SK-N-SH (cell line): ENCODE results near the gene SLC16A13. TPM values are rescaled to one million over a fixed set of nuclear protein-coding genes. Genes with fewer than 3 reads are reported as not detected.
"Not testable (repeated sequence)": the region's sequence is repeated elsewhere in the genome, so short reads cannot be mapped to it uniquely, and the experiment has no call there.

ENCODE experiments used
- CTCF ChIA-PET: fragments of 300-600, 350-600 bp; formaldehyde crosslinking; extraction: SDS; loops from one replicate; lab custom pipeline; 2021; lab: Yijun Ruan, JAX
- POLR2A ChIA-PET: fragments of 350-600 bp; sonication (Branson Sonifier 250); formaldehyde crosslinking; extraction: SDS; loops from one replicate; lab custom pipeline; 2020; ENCODE audit warnings: antibody characterized with exemption, inconsistent platforms; lab: Yijun Ruan, JAX
- DNase-seq: peaks from one replicate; pipeline ENCODE4 v3.0.0; 2012
- H2AFZ ChIP-seq: fragments of 200-600 bp; sonication (generic); 2 replicates; pipeline ENCODE4 v1.8.1; 2016; ENCODE audit warnings: antibody characterized with exemption, mild to moderate bottlenecking, low read depth
- H3F3A ChIP-seq: fragments of 200-600 bp; sonication (generic); replicated peaks from 2 replicates; pipeline ENCODE3; 2016; ENCODE audit warnings: antibody characterized with exemption, mild to moderate bottlenecking; ENCODE audit not compliant: insufficient read depth
- H3K27ac ChIP-seq, 2 experiments: fragments of 200-500 bp in 1 of 2; fragments of 200-600 bp in 1 of 2; sonication (Bioruptor generic) in 1 of 2; sonication (generic), shearing (Covaris generic) in 1 of 2; 2 replicates each; pipeline versions ENCODE4 v1.5.1 to v1.6.1; 2014 to 2016; ENCODE audit warnings: low read depth in 2 of 2, inconsistent platforms in 1 of 2, low read length in 1 of 2, mild to moderate bottlenecking in 1 of 2, mixed read lengths in 1 of 2
- H3K27me3 ChIP-seq: fragments of 200-600 bp; sonication (generic), shearing (Covaris generic); 2 replicates; pipeline ENCODE4 v1.6.1; 2016; ENCODE audit warnings: mixed run types; ENCODE audit not compliant: insufficient read depth
- H3K36me3 ChIP-seq, 2 experiments: fragments of 200-500 bp in 1 of 2; fragments of 200-600 bp in 1 of 2; sonication (Bioruptor generic) in 1 of 2; sonication (generic) in 1 of 2; replicated peaks in 1 of 2; 2 replicates each; pipeline versions ENCODE3 to v1.5.1; 2014 to 2016; ENCODE audit warnings: low read length in 1 of 2, mild to moderate bottlenecking in 1 of 2; ENCODE audit not compliant: insufficient read depth in 2 of 2, control insufficient read depth in 1 of 2
- H3K4me1 ChIP-seq, 2 experiments: fragments of 200-500 bp in 1 of 2; fragments of 200-600 bp in 1 of 2; sonication (Bioruptor generic) in 1 of 2; sonication (generic), shearing (Covaris generic) in 1 of 2; 2 replicates each; pipeline versions ENCODE4 v1.5.1 to v1.6.1; 2014 to 2016; ENCODE audit warnings: low read depth in 1 of 2, low read length in 1 of 2, mixed run types in 1 of 2; ENCODE audit not compliant: insufficient read depth in 2 of 2, control insufficient read depth in 1 of 2
- H3K4me2 ChIP-seq: fragments of 200-600 bp; sonication (generic), shearing (Covaris generic); 2 replicates; pipeline ENCODE4 v1.6.1; 2017; ENCODE audit warnings: mixed run types
- H3K4me3 ChIP-seq, 2 experiments: fragments of 200-500 bp in 1 of 2; fragments of 200-600 bp in 1 of 2; sonication (Bioruptor generic) in 1 of 2; sonication (generic), shearing (Covaris generic) in 1 of 2; 2 replicates each; pipeline versions ENCODE4 v1.5.1 to v1.8.1; 2014 to 2016; ENCODE audit warnings: low read depth in 2 of 2, inconsistent platforms in 1 of 2, low read length in 1 of 2, mild to moderate bottlenecking in 1 of 2, mixed read lengths in 1 of 2, moderate library complexity in 1 of 2
- H3K79me2 ChIP-seq: fragments of 200-600 bp; sonication (generic); 2 replicates; pipeline ENCODE4 v1.8.1; 2017; ENCODE audit warnings: mild to moderate bottlenecking; ENCODE audit not compliant: insufficient read depth
- H3K9ac ChIP-seq: fragments of 200-600 bp; sonication (generic); 2 replicates; pipeline ENCODE4 v1.6.1; 2017; ENCODE audit warnings: mixed run types
- H3K9me2 ChIP-seq: fragments of 200-600 bp; sonication (generic); 2 replicates; pipeline ENCODE4 v1.6.1; 2017; ENCODE audit warnings: mixed run types
- H3K9me3 ChIP-seq: fragments of 200-600 bp; sonication (generic); 2 replicates; pipeline ENCODE4 v1.6.1; 2017; ENCODE audit warnings: mixed run types, mild to moderate bottlenecking, moderate library complexity
- H4K20me1 ChIP-seq: fragments of 200-600 bp; sonication (generic); 2 replicates; pipeline ENCODE4 v1.6.1; 2017; ENCODE audit warnings: mild to moderate bottlenecking, mixed run types; ENCODE audit not compliant: insufficient read depth
- CHD2 ChIP-seq: fragments of 150-350 bp; IDR thresholded peaks from 2 replicates; pipeline ENCODE4 v1.6.1; 2018; ENCODE audit warnings: low read length; ENCODE audit not compliant: partially characterized antibody
- ELF1 ChIP-seq: IDR thresholded peaks from 2 replicates; pipeline ENCODE4 v1.4.0; 2012
- EP300 ChIP-seq, 2 experiments: IDR thresholded peaks; 2 replicates each; pipeline versions ENCODE4 v1.4.0 to v1.6.1; 2012; ENCODE audit warnings: borderline replicate concordance in 1 of 2, low read depth in 1 of 2, low read length in 1 of 2
- FOSL2 ChIP-seq: IDR thresholded peaks from 2 replicates; pipeline ENCODE4 v1.4.0; 2012; ENCODE audit warnings: low read depth, mild to moderate bottlenecking, moderate library complexity, borderline replicate concordance
- FOXJ3 ChIP-seq: sonication (generic); formaldehyde crosslinking; IDR thresholded peaks from 2 replicates; pipeline ENCODE4 v1.5.1; 2020; ENCODE audit warnings: mild to moderate bottlenecking, missing genetic modification reagents
- FOXM1 ChIP-seq: IDR thresholded peaks from 2 replicates; pipeline ENCODE4 v1.4.0; 2012; ENCODE audit warnings: low read depth, mild to moderate bottlenecking
- GABPA ChIP-seq: IDR thresholded peaks from 2 replicates; pipeline ENCODE4 v1.4.0; 2012; ENCODE audit warnings: low read depth, mild to moderate bottlenecking
- JUND ChIP-seq: IDR thresholded peaks from 2 replicates; pipeline ENCODE4 v1.4.0; 2012
- MEF2A ChIP-seq: IDR thresholded peaks from 2 replicates; pipeline ENCODE4 v1.4.0; 2012; ENCODE audit warnings: low read depth, borderline replicate concordance
- POLR2AphosphoS5 ChIP-seq: IDR thresholded peaks from 2 replicates; pipeline ENCODE4 v1.6.1; 2012; ENCODE audit warnings: low read depth, low read length
- RAD21 ChIP-seq: IDR thresholded peaks from 2 replicates; pipeline ENCODE4 v1.6.1; 2012; ENCODE audit warnings: mild to moderate bottlenecking, low read length
- RFX5 ChIP-seq: IDR thresholded peaks from 2 replicates; pipeline ENCODE4 v1.6.1; 2012; ENCODE audit warnings: mild to moderate bottlenecking, improper control_type of control experiment, low read length
- RXRA ChIP-seq: IDR thresholded peaks from 2 replicates; pipeline ENCODE4 v1.4.0; 2012; ENCODE audit warnings: low read depth, mild to moderate bottlenecking, borderline replicate concordance
- SIN3A ChIP-seq: IDR thresholded peaks from 2 replicates; pipeline ENCODE4 v1.6.1; 2012; ENCODE audit warnings: low read depth, mild to moderate bottlenecking, low read length, moderate library complexity, borderline replicate concordance
- SMC3 ChIP-seq: IDR thresholded peaks from 2 replicates; pipeline ENCODE4 v1.6.1; 2012; ENCODE audit warnings: low read depth, low read length, improper control_type of control experiment
- YY1 ChIP-seq: IDR thresholded peaks from 2 replicates; pipeline ENCODE4 v1.4.0; 2012; ENCODE audit warnings: low read depth, mild to moderate bottlenecking
- WGBS: methylation state at CpG from one replicate; pipeline ENCODE4 v1.1.6; 2017; ENCODE audit warnings: low lambda C conversion rate; 5-methylcytosine and 5-hydroxymethylcytosine counted together
- polyA plus RNA-seq, 3 experiments: library from polyadenylated mRNA; depleted of rRNA; stranded (reverse); fragments of >200 nt; gene quantifications; 2 replicates each; pipeline ENCODE4 v1.2.3, GENCODE V29; 2012
- TF ChIP-seq, protein P1 (sequence below): IDR thresholded peaks from 2 replicates; pipeline ENCODE4 v1.4.0; 2012; ENCODE audit warnings: low read depth, borderline replicate concordance
- TF ChIP-seq, protein P2 (sequence below): IDR thresholded peaks from 2 replicates; pipeline ENCODE4 v1.4.0; 2012; ENCODE audit warnings: low read depth
- TF ChIP-seq, protein P3 (sequence below): IDR thresholded peaks from 2 replicates; pipeline ENCODE4; 2012
- TF ChIP-seq, protein P4 (sequence below): IDR thresholded peaks from 2 replicates; pipeline ENCODE4 v1.6.1; 2012; ENCODE audit warnings: mild to moderate bottlenecking, low read depth, low read length, moderate library complexity
- TF ChIP-seq, protein P5 (sequence below): fragments of 150-350 bp; IDR thresholded peaks from 2 replicates; pipeline ENCODE4 v1.6.1; 2017; ENCODE audit warnings: antibody characterized with exemption, low read length, low read depth, borderline replicate concordance

The SLC16A13 gene
- polyA plus RNA-seq, 1 of the 3 experiments (the other 2 are of a cell fraction), result 3.9 TPM

DNA sequence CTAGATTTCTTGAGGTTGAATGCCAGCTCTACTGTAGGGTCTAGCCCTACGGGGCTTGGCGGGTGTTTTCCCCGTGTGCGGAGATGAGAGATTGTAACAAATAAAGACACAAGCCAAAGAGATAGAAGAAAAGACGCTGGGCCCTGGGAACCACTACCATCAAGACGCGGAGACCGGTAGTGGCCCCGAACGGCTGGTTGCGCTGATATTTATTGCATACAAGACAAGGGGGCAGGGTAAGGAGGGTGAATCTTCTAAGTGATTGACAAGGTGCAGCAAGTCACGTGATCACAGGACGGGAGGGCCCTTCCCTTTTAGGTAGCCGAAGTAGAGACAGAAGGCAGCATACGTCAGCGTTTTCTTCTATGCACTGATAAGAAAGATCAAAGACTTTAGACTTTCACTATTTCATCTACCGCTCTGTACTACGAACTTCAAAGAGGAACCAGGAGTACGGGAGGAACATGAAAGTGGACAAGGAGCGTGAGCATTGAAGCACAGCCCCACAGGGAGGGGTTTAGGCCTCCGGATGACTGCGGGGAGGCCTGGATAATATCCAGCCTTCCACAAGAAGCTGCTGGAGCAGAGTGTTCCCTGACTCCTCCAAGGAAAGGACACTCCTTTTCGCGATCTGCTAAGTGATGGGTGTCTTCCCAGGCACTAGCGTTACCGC is 11.0 kb downstream of the SLC16A13 start:
- not testable (repeated sequence) for H4K20me1 ChIP-seq, H3K27ac ChIP-seq, H3K4me3 ChIP-seq, H3K9ac ChIP-seq, H3K36me3 ChIP-seq, H3K79me2 ChIP-seq, H3K9me2 ChIP-seq, DNase-seq, H3F3A ChIP-seq, H3K9me3 ChIP-seq, H2AFZ ChIP-seq
- ChIA-PET CTCF (interaction anchor here (1.2 to 20.1 kb wide), 29 partner anchors 11 to 302 kb away, joined by 3 to 502 read pairs (median 8); partner anchors contain the start of genes ASGR1, ASGR2, BCL6B and SLC16A13), POLR2A (interaction anchor here (1.0 kb wide), 1 partner anchor 11 kb away, joined by 7 read pairs; the partner anchor contains the start of gene SLC16A13)
- 39% methylated on average over 26 of the region's 26 CpGs for WGBS
- Histone ChIP-seq H3K4me1 (peaks cover 0 to 22% of the 10 kb centered on the region in 2 experiments; a peak in 1 of 4 replicates), H3K27me3 (peaks cover 31% of the 10 kb centered on the region; the same call in 1 of the 2 replicates), H3K4me2 (peak overlapping the region; percentile 71; the same call in 1 of the 2 replicates)
- TF ChIP-seq, protein P1, sequence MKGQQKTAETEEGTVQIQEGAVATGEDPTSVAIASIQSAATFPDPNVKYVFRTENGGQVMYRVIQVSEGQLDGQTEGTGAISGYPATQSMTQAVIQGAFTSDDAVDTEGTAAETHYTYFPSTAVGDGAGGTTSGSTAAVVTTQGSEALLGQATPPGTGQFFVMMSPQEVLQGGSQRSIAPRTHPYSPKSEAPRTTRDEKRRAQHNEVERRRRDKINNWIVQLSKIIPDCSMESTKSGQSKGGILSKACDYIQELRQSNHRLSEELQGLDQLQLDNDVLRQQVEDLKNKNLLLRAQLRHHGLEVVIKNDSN, result 0 out of 2 replicates have a peak, but pooled peaks have one; percentile 13

DNA sequence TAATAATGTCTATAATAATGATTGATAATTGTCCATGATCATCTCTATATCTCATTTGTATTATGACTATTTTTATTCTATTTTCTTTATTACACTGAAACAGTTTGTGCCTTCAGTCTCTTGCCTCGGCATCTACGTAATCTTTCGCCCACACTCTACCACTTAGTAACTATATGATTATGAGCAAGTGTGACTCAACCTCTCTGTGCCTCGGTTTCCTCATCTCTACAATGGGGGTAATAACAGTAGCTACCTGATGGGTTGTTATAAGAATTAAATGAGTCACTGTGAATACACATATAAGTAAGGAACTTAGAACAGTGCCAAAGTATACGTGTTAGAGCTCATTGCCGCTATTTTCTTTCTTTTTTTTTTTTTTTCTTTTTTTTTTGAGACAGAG is 11.8 kb downstream of the SLC16A13 start:
- DNase-seq, result no peak
- Histone ChIP-seq H2AFZ (no peak overlapping the region), H3K27me3 (peaks cover 31% of the 10 kb centered on the region; the same call in 1 of the 2 replicates), H4K20me1 (no peaks in the 10 kb centered on the region), H3K27ac (no peak overlapping the region), H3F3A (peaks cover 4% of the 10 kb centered on the region), H3K36me3 (no peaks in the 10 kb centered on the region), H3K9ac (no peak overlapping the region), H3K4me3 (no peak overlapping the region), H3K9me2 (no peaks in the 10 kb centered on the region), H3K4me2 (no peak overlapping the region), H3K9me3 (no peaks in the 10 kb centered on the region), H3K79me2 (no peaks in the 10 kb centered on the region), H3K4me1 (peaks cover 0 to 20% of the 10 kb centered on the region in 2 experiments; a peak in 1 of 4 replicates)
- CTCF ChIA-PET, result interaction anchor here (5.1 to 20.1 kb wide), 3 partner anchors 93 to 249 kb away, joined by 41 to 502 read pairs (median 217); partner anchors contain the start of gene ASGR1
- WGBS, result 73% methylated on average over 6 of the region's 6 CpGs
- POLR2A ChIA-PET, result interaction anchor here (1.0 kb wide), 1 partner anchor 333 kb away, joined by 3 read pairs; no protein-coding TSS in a partner anchor
- no peak for TF ChIP-seq RXRA
- TF ChIP-seq RFX5, result no peak
- TF ChIP-seq, protein P2, sequence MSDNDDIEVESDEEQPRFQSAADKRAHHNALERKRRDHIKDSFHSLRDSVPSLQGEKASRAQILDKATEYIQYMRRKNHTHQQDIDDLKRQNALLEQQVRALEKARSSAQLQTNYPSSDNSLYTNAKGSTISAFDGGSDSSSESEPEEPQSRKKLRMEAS, result no peak
- no peak for TF ChIP-seq POLR2AphosphoS5
- TF ChIP-seq, protein P3, sequence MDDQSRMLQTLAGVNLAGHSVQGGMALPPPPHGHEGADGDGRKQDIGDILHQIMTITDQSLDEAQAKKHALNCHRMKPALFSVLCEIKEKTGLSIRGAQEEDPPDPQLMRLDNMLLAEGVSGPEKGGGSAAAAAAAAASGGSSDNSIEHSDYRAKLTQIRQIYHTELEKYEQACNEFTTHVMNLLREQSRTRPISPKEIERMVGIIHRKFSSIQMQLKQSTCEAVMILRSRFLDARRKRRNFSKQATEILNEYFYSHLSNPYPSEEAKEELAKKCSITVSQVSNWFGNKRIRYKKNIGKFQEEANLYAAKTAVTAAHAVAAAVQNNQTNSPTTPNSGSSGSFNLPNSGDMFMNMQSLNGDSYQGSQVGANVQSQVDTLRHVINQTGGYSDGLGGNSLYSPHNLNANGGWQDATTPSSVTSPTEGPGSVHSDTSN, result no peak
- TF ChIP-seq FOXM1, result no peak
- TF ChIP-seq RAD21, result no peak
- TF ChIP-seq SMC3, result no peak
- TF ChIP-seq SIN3A, result no peak
- no peak for TF ChIP-seq ELF1
- no peak for TF ChIP-seq GABPA
- no peak for TF ChIP-seq JUND
- TF ChIP-seq EP300 (IDR thresholded peaks at IDR 0.05; ENCODE audit: borderline replicate concordance in 1 of 2, low read depth in 1 of 2, low read length in 1 of 2), result no peak
- no peak for TF ChIP-seq CHD2
- TF ChIP-seq FOXJ3 (CRISPR knock-in tag), result no peak
- TF ChIP-seq, protein P4, sequence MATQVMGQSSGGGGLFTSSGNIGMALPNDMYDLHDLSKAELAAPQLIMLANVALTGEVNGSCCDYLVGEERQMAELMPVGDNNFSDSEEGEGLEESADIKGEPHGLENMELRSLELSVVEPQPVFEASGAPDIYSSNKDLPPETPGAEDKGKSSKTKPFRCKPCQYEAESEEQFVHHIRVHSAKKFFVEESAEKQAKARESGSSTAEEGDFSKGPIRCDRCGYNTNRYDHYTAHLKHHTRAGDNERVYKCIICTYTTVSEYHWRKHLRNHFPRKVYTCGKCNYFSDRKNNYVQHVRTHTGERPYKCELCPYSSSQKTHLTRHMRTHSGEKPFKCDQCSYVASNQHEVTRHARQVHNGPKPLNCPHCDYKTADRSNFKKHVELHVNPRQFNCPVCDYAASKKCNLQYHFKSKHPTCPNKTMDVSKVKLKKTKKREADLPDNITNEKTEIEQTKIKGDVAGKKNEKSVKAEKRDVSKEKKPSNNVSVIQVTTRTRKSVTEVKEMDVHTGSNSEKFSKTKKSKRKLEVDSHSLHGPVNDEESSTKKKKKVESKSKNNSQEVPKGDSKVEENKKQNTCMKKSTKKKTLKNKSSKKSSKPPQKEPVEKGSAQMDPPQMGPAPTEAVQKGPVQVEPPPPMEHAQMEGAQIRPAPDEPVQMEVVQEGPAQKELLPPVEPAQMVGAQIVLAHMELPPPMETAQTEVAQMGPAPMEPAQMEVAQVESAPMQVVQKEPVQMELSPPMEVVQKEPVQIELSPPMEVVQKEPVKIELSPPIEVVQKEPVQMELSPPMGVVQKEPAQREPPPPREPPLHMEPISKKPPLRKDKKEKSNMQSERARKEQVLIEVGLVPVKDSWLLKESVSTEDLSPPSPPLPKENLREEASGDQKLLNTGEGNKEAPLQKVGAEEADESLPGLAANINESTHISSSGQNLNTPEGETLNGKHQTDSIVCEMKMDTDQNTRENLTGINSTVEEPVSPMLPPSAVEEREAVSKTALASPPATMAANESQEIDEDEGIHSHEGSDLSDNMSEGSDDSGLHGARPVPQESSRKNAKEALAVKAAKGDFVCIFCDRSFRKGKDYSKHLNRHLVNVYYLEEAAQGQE, result no peak
- no peak for TF ChIP-seq FOSL2
- no peak for TF ChIP-seq YY1
- TF ChIP-seq, protein P5, sequence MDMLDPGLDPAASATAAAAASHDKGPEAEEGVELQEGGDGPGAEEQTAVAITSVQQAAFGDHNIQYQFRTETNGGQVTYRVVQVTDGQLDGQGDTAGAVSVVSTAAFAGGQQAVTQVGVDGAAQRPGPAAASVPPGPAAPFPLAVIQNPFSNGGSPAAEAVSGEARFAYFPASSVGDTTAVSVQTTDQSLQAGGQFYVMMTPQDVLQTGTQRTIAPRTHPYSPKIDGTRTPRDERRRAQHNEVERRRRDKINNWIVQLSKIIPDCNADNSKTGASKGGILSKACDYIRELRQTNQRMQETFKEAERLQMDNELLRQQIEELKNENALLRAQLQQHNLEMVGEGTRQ, result no peak
- TF ChIP-seq MEF2A, result no peak
- TF ChIP-seq, all 33 proteins: peak for 0
